GM12864 (cell line): ENCODE results near the gene TSHZ1.

Experiments
- DNase-seq: peaks from one replicate; pipeline ENCODE4 v3.0.0-alpha.2; 2011; ENCODE audit warnings: low read depth
- H3K4me3 ChIP-seq: 2 replicates; pipeline ENCODE4 v1.5.1; 2011; ENCODE audit warnings: mild to moderate bottlenecking, low read depth, low read length, control low read depth
- CTCF ChIP-seq: IDR thresholded peaks from 2 replicates; pipeline ENCODE4 v1.5.1; 2011; ENCODE audit warnings: low read depth, mild to moderate bottlenecking, moderate library complexity, low read length, control low read depth, inconsistent platforms; ENCODE audit errors: missing control alignments

The TSHZ1 gene

GRCh38 chr18:75316826-75317225, 106.2 kb downstream of the TSHZ1 start:
- TF ChIP-seq CTCF = no peak
- no peak overlapping the region for H3K4me3 ChIP-seq
- DNase-seq = no peak

GRCh38 chr18:75317300-75317699, 106.7 kb downstream of the TSHZ1 start:
- TF ChIP-seq CTCF = no peak
- no peak for DNase-seq
- H3K4me3 ChIP-seq = no peak overlapping the region

- no peak for TF ChIP-seq CTCF
- no peak overlapping the region for H3K4me3 ChIP-seq
- no peak for DNase-seq
These were observed 107.1 kb downstream of the TSHZ1 start for GRCh38 chr18:75317703-75318102.

GRCh38 chr18:75319905-75320304, 109.3 kb downstream of the TSHZ1 start:
- TF ChIP-seq CTCF = no peak
- no peak overlapping the region for H3K4me3 ChIP-seq
- DNase-seq = no peak

GRCh38 chr18:75320506-75320905, 109.9 kb downstream of the TSHZ1 start:
- no peak for DNase-seq
- no peak for TF ChIP-seq CTCF
- no peak overlapping the region for H3K4me3 ChIP-seq

GRCh38 chr18:75321431-75321830, 110.8 kb downstream of the TSHZ1 start:
- no peak for DNase-seq
- TF ChIP-seq CTCF = no peak
- no peak overlapping the region for H3K4me3 ChIP-seq

- no peak overlapping the region for H3K4me3 ChIP-seq
- no peak for TF ChIP-seq CTCF
- DNase-seq = no peak
These were observed 111.6 kb downstream of the TSHZ1 start for GRCh38 chr18:75322206-75322605.
